BLaER1 (cell line): Measurements from ENCODE around the gene OR5K1.

Source experiments
- H3K27ac ChIP-seq: shearing (Covaris generic); formaldehyde crosslinking; 2 replicates; pipeline ENCODE4 v1.8.1; 2022
- H3K27me3 ChIP-seq: shearing (Covaris generic); formaldehyde crosslinking; 2 replicates; pipeline ENCODE4 v1.8.1; 2022
- H3K36me3 ChIP-seq: shearing (Covaris generic); formaldehyde crosslinking; 2 replicates; pipeline ENCODE4 v1.8.1; 2022
- H3K4me1 ChIP-seq: shearing (Covaris generic); formaldehyde crosslinking; 2 replicates; pipeline ENCODE4 v1.8.1; 2022
- H3K4me2 ChIP-seq: shearing (Covaris generic); formaldehyde crosslinking; 2 replicates; pipeline ENCODE4 v1.8.1; 2022
- H3K4me3 ChIP-seq: shearing (Covaris generic); formaldehyde crosslinking; 2 replicates; pipeline ENCODE4 v1.8.1; 2022
- H3K9ac ChIP-seq: shearing (Covaris generic); formaldehyde crosslinking; 2 replicates; pipeline ENCODE4 v1.8.1; 2022
- H3K9me3 ChIP-seq: shearing (Covaris generic); formaldehyde crosslinking; 2 replicates; pipeline ENCODE4 v1.8.1; 2022
- H4K20me1 ChIP-seq: shearing (Covaris generic); formaldehyde crosslinking; 2 replicates; pipeline ENCODE4 v1.8.1; 2022
- Cebpa-rat ChIP-seq: shearing (Covaris generic); IDR thresholded peaks from 2 replicates; pipeline ENCODE4 v1.8.1; 2022

Gene OR5K1

DNA sequence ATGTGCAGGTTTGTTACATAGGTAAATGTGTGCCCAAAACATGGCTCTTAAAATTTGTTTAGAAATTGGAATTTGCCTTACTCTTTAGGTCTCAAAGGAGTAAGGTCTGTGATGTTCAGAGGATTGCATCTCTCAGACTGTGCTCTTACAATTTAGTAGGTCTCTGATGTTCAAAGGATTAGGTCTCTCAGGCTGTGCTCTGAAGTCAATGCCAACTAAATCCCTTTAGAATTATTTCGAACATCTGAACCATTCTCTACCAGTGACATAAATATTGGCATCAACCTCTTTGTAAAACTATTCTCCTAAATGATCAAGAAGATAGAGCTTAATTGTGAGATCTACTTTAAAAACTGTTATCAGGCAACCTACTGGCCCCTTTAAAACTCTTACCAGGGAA, at the start of gene OR5K1:
Gene OR5K1, plus strand, starts transcription at position 301 of the 400 bp plus-strand sequence. CDS start 6,376 bp downstream, outside the sequence.
- Histone ChIP-seq H3K27ac (no peak within 1 kb of the TSS), H3K4me1 (no peaks in the 10 kb centered on the region), H3K27me3 (no peaks in the 10 kb centered on the region), H3K9me3 (no peaks in the 10 kb centered on the region), H3K4me3 (no peak within 1 kb of the TSS), H3K9ac (no peak within 1 kb of the TSS), H3K4me2 (no peak within 1 kb of the TSS), H4K20me1 (no peaks in the 10 kb centered on the region), H3K36me3 (no peaks in the 10 kb centered on the region)
- TF ChIP-seq Cebpa-rat = no peak

DNA sequence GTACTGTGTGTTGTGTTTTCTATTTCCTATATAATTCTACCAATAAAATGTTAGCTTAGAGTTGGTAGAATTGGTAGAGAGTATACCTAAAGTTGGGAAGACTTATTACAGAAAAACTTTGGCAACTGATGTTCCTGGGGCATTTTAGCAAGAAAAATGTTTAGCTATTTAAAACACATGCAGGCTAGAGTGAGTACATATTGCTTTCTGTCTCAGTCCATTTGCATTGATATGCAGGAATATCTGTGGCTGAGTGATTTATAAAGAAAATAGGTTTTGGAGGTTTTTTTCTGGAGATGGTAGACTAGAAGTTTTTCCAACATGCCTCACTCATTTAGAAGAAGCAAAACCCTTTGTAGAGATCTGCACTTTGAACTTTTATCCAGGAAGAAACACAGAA, 30.4 kb upstream of the OR5K1 start:
- Histone ChIP-seq H3K27ac (no peak overlapping the region), H3K36me3 (no peaks in the 10 kb centered on the region), H3K4me1 (no peaks in the 10 kb centered on the region), H3K9ac (no peak overlapping the region), H4K20me1 (no peaks in the 10 kb centered on the region), H3K27me3 (no peaks in the 10 kb centered on the region), H3K4me2 (no peak overlapping the region), H3K4me3 (no peak overlapping the region), H3K9me3 (peaks cover 28% of the 10 kb centered on the region)
- TF ChIP-seq Cebpa-rat = no peak

GRCh38 chr3:98433764-98434163, 29.2 kb upstream of the OR5K1 start:
- no peak for TF ChIP-seq Cebpa-rat
- Histone ChIP-seq H3K27ac (no peak overlapping the region), H4K20me1 (no peaks in the 10 kb centered on the region), H3K4me3 (no peak overlapping the region), H3K4me2 (no peak overlapping the region), H3K27me3 (no peaks in the 10 kb centered on the region), H3K9ac (no peak overlapping the region), H3K4me1 (no peaks in the 10 kb centered on the region), H3K36me3 (no peaks in the 10 kb centered on the region), H3K9me3 (peaks cover 20% of the 10 kb centered on the region)

DNA sequence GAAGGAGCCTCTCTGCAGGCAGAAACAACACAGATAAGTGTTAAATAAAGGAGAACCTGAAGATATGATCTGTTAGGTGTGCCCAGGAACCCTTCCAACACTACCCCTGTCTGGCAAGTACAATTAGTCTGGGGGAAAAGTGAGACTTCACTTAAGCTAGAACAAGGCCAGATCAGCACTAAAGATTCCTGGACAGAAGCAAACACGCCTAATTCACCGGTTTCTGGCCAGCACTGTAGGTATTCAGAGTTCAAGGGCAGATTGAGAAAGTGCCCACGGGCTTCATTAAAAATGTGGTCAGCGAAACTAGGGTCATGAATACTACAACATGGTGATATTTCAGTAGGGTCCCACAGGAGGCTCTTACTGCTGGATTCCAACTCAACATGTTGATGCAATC, 28.6 kb upstream of the OR5K1 start:
- Histone ChIP-seq H3K27me3 (no peaks in the 10 kb centered on the region), H3K27ac (no peak overlapping the region), H4K20me1 (no peaks in the 10 kb centered on the region), H3K9ac (no peak overlapping the region), H3K4me3 (no peak overlapping the region), H3K9me3 (peaks cover 13% of the 10 kb centered on the region), H3K4me1 (no peaks in the 10 kb centered on the region), H3K4me2 (no peak overlapping the region), H3K36me3 (no peaks in the 10 kb centered on the region)
- TF ChIP-seq Cebpa-rat = no peak

DNA sequence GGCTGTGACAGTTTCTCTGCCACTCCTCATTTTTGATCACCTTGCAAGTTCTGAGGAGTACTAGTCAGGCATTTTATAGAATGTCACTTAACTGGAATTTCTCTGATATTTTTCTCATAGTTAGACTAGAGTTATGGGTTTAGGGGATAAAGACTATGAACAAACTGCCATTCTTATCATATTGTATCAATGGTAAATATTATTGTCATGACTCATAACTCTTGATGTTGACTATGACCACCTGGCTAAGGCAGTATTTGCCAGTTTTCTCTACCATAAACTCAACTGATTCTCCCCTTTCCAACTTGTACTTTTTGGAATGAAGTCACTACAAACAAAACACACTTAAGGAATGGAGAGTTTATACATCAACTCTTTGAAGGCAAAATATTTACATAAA, 22.7 kb upstream of the OR5K1 start:
- Histone ChIP-seq H3K36me3 (no peaks in the 10 kb centered on the region), H3K27me3 (no peaks in the 10 kb centered on the region), H3K4me3 (no peak overlapping the region), H3K4me1 (no peaks in the 10 kb centered on the region), H3K9me3 (no peaks in the 10 kb centered on the region), H3K9ac (no peak overlapping the region), H3K4me2 (no peak overlapping the region), H3K27ac (no peak overlapping the region), H4K20me1 (no peaks in the 10 kb centered on the region)
- no peak for TF ChIP-seq Cebpa-rat

- no peaks in the 10 kb centered on the region for H3K9me3 ChIP-seq
- H3K4me2 ChIP-seq = no peak overlapping the region
- H3K9ac ChIP-seq = no peak overlapping the region
- H3K27me3 ChIP-seq = no peaks in the 10 kb centered on the region
- no peaks in the 10 kb centered on the region for H4K20me1 ChIP-seq
- no peaks in the 10 kb centered on the region for H3K36me3 ChIP-seq
- no peak overlapping the region for H3K4me3 ChIP-seq
- TF ChIP-seq Cebpa-rat = no peak
- H3K4me1 ChIP-seq = no peaks in the 10 kb centered on the region
- H3K27ac ChIP-seq = no peak overlapping the region
These were observed 17.0 kb upstream of the OR5K1 start for GRCh38 chr3:98445949-98446406.

- TF ChIP-seq Cebpa-rat = no peak; the same call in 1 of the 2 replicates
- H4K20me1 ChIP-seq = no peaks in the 10 kb centered on the region
- no peak overlapping the region for H3K4me2 ChIP-seq
- H3K9me3 ChIP-seq = no peaks in the 10 kb centered on the region
- no peaks in the 10 kb centered on the region for H3K27me3 ChIP-seq
- H3K4me3 ChIP-seq = no peak overlapping the region
- H3K36me3 ChIP-seq = no peaks in the 10 kb centered on the region
- no peak overlapping the region for H3K9ac ChIP-seq
- H3K4me1 ChIP-seq = no peaks in the 10 kb centered on the region
- no peak overlapping the region for H3K27ac ChIP-seq
These were observed 13.3 kb upstream of the OR5K1 start for GRCh38 chr3:98449606-98450193.

DNA sequence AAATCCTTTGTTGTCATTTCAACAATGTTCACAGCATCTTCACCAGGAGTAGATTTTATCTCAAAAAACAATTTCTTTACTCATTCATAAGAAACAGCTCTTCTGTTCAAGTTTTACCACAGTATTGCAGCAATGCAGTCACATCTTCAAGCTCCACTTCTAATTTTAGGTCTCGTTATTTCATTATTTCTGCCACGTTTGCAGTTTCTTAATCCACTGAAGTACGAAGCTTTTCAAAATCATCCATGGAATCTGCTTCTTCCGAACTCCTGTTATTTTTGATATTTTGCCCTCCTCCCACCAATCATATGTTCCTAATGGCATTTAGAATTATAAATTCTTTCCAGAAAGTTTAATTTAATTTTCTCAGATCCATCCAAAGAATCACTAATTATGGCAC, 12.6 kb upstream of the OR5K1 start:
- Histone ChIP-seq H3K9ac (no peak overlapping the region), H3K4me2 (no peak overlapping the region), H3K4me1 (no peaks in the 10 kb centered on the region)

DNA sequence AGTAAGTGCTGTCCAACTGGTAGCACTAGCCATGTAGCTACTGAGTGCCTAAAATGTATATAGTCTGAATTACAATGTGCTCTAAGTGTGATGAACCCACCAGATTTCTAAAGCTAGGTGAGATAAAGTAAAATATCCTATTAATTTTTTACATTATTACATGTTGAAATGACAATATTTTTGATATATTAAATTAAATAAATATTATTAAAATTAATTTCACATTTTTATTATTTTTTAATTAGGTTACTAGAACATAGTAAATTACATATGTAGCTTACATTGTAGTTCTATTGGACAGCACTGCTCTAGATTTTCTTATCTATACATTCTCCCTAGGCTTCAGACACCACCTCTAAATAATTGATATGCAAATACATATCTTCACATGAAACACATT, 9.2 kb upstream of the OR5K1 start:
- Histone ChIP-seq H3K9me3 (no peaks in the 10 kb centered on the region), H3K4me1 (no peaks in the 10 kb centered on the region), H3K9ac (no peak overlapping the region), H3K36me3 (no peaks in the 10 kb centered on the region), H3K4me2 (no peak overlapping the region), H3K27ac (no peak overlapping the region), H3K27me3 (no peaks in the 10 kb centered on the region), H3K4me3 (no peak overlapping the region), H4K20me1 (no peaks in the 10 kb centered on the region)
- TF ChIP-seq Cebpa-rat = no peak

More for the DNA sequence above, 12.6 kb upstream of the OR5K1 start:
- Histone ChIP-seq H3K4me3 (no peak overlapping the region), H3K36me3 (no peaks in the 10 kb centered on the region), H3K27me3 (no peaks in the 10 kb centered on the region), H4K20me1 (no peaks in the 10 kb centered on the region), H3K9me3 (no peaks in the 10 kb centered on the region), H3K27ac (no peak overlapping the region)
- no peak for TF ChIP-seq Cebpa-rat

- Histone ChIP-seq H3K36me3 (no peaks in the 10 kb centered on the region), H3K4me3 (no peak overlapping the region), H3K27me3 (no peaks in the 10 kb centered on the region), H3K9ac (no peak overlapping the region), H3K27ac (no peak overlapping the region), H3K4me2 (no peak overlapping the region), H3K4me1 (no peaks in the 10 kb centered on the region), H3K9me3 (no peaks in the 10 kb centered on the region), H4K20me1 (no peaks in the 10 kb centered on the region)
- TF ChIP-seq Cebpa-rat = no peak
These were observed 8.1 kb upstream of the OR5K1 start for GRCh38 chr3:98454929-98455328.

GRCh38 chr3:98457543-98457942, 5.5 kb upstream of the OR5K1 start:
- H3K27me3 ChIP-seq = no peaks in the 10 kb centered on the region
- no peaks in the 10 kb centered on the region for H3K4me1 ChIP-seq
- no peak overlapping the region for H3K4me3 ChIP-seq
- no peaks in the 10 kb centered on the region for H4K20me1 ChIP-seq
- no peak for TF ChIP-seq Cebpa-rat
- no peak overlapping the region for H3K27ac ChIP-seq
- H3K9ac ChIP-seq = no peak overlapping the region
- no peaks in the 10 kb centered on the region for H3K36me3 ChIP-seq
- no peaks in the 10 kb centered on the region for H3K9me3 ChIP-seq
- no peak overlapping the region for H3K4me2 ChIP-seq
